Activated CD8-positive, alpha-beta memory T cell treated with anti-CD3 and anti-CD28 coated beads, Interleukin-2, amount 50 U/mL, for 1 hour (primary cell): Measurements from ENCODE around the gene FRMD4A.

Experiments
- DNase-seq: peaks from one replicate; pipeline ENCODE4 v3.0.0-alpha.2; 2020; ENCODE audit errors: extremely low read depth

Gene FRMD4A

GRCh38 chr10:13674645-13675588 lies 655.8 kb downstream of the FRMD4A start:
- DNase-seq: no peak

DNA sequence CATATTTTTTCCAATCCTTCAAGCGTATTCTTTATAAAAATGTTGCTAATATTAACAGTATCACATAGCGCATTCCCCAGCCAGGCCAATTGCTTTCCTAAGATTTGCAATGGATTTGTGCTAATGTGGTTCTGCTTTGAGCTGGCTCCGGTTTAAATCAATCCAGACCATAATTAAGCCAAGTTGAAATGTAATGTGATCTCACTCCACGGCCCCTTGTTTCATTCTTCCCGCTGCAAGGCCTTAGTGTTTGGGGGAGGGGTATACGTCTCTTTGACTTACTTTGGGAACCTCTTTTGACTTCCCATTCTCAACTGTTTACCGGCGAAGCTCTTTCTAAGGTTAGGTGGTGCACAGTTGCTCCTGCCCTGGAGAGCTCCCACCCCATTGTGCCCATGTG lies 657.6 kb downstream of the FRMD4A start:
- DNase-seq: no peak

- no peak for DNase-seq
Measured at GRCh38 chr10:13672548-13672947, 658.2 kb downstream of the FRMD4A start.

GRCh38 chr10:13671904-13672303 lies 658.8 kb downstream of the FRMD4A start:
- DNase-seq: no peak

- DNase-seq: no peak
Measured at GRCh38 chr10:13670311-13670710, 660.4 kb downstream of the FRMD4A start.

GRCh38 chr10:13669901-13670300 lies 660.8 kb downstream of the FRMD4A start:
- no peak for DNase-seq

- DNase-seq: no peak
Measured at GRCh38 chr10:13669182-13669855, 661.4 kb downstream of the FRMD4A start.

DNA sequence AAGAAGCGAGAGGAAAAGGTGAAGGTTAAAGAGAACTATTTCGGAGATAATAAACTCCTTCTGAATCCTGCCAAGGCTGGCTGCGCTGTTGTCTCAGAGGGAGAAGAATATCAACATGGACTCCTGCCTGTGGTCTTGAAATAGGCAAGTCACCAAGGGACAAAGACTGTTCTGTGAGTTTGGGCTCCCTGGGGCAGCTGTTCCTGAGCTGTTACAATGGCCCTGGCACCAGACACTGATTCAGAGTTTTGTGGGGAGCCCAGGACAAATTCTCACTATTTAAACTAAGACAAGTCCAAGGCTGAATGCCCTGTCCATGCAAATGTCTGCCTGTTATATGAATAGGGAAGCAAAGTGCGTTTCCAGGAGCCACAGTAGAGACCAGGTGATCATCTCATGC lies 662.6 kb downstream of the FRMD4A start:
- no peak for DNase-seq

DNA sequence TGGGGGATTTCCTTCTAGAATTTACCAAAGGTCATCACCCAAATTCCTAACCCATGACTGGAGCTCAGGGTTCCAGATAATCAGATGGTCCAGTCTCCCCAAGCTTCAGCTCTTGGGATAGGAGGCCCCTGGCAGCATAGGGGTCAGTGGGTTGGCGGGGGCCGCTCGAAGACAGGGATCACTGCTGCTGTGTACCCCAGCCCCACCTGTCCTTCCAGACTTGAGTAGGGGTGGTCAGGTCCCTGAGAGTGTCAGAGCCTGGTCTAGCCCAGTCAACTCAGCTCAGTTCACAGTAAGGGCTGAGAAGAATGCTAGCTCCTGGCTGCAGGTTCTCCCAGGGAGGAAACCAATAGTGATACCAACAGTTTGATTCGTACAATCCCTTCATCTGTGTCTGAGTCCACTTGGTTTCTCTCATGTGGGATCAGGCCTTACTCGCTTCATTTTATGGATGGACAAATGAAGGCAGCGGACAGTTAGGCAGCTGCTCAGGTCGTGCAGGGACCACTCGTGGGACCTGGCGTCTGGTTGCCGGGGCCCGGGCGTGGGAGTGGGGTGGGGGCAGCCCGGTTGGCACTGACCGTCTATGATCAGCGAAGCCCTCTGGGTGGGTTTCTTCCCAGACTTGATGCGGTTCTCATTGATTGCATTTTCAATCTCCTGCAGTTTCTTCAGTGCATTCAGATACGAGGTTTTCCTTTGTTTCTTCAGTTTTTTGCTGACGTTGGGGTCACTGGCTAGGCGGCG lies 665.0 kb downstream of the FRMD4A start:
- DNase-seq: no peak

GRCh38 chr10:13661256-13661655 lies 669.5 kb downstream of the FRMD4A start:
- no peak for DNase-seq

DNA sequence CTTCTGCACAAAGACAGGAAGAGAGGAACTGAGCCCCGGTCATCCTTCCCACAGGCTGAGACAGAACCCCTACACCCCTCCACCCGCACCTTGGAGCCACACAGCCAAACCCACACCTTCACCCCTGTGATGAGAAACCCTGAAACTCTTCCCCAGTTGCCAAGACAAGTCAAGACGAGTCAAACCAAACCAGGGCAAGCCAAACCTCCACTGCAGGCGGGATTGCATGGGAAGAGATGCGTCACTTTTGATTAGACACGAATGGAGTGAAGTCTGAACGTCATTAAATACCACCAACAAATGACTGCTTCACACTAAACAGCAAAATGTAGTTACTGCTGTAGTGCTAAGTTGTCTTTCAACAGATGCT lies 670.2 kb downstream of the FRMD4A start:
- DNase-seq: no peak

- peak; percentile 33 for DNase-seq
Measured at GRCh38 chr10:13659887-13660550, 670.7 kb downstream of the FRMD4A start.

DNA sequence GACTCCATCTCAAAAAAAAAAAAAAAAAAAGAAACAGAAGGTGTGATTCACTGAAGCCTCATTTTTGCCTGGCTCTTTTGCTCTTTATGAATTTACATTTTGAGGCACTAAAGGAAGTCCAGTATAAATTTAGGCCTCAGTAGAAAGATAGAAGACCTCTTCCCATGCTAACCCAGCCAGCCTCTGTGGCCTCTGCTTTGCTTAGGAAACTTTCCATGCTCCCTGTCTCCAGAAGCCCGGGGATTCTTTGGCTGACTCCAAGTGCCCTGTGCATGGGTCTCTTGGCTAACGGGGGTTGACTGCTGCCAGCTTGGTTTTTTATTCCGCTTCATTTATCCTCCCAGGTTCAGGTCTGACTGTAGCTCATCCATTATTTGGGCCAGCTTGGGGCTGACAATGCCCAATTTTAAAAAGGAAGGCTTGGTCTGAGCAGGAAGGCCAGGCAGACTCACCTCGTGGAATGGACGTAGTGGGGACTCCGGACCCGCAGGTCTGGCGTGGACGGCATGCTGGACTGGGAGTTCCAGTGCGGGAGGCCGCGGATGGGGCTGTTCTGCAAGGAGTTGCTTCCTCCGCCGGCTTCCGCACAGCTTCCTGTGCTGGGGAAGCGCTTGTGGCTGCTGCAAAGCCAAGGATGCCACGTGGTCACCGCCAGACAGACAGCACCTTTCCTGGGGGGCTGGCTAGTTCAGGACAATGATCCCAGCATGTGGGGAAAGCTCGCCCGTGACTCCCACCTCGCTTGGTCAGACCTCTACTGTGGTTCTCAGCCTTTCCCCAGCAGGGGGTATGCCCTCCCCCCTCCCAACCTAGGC lies 671.6 kb downstream of the FRMD4A start:
- DNase-seq: no peak

GRCh38 chr10:13658264-13658663 lies 672.5 kb downstream of the FRMD4A start:
- no peak for DNase-seq

DNA sequence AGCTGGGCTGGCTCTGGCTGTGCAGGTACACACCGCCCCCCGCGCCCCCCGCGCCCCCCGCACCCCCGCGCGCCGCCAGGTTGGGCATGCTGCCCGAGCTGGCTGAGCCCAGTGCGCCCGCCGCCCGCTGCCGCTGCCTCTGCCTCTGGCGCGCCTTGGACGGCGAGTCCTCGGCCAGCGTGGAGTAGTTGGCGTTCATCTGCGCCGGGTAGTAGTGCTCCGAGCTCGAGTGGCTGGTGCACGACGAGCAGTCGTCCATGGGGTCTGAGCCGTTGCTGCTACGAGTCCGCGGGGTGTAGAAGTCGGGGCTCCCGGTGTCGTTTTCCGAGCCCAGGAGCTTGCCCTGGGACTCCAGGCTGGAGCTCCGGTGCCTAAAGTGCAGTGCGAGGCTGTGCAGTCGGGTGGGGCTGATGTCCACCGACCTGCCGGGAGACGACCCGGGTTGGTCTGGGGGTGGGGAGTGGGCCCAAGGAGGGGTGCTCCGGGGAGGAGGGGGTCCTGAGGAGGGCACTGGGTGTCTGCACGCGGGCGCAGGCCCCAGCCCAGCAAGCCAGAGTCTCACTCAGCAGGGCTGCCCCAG lies 673.5 kb downstream of the FRMD4A start:
- DNase-seq: no peak

DNA sequence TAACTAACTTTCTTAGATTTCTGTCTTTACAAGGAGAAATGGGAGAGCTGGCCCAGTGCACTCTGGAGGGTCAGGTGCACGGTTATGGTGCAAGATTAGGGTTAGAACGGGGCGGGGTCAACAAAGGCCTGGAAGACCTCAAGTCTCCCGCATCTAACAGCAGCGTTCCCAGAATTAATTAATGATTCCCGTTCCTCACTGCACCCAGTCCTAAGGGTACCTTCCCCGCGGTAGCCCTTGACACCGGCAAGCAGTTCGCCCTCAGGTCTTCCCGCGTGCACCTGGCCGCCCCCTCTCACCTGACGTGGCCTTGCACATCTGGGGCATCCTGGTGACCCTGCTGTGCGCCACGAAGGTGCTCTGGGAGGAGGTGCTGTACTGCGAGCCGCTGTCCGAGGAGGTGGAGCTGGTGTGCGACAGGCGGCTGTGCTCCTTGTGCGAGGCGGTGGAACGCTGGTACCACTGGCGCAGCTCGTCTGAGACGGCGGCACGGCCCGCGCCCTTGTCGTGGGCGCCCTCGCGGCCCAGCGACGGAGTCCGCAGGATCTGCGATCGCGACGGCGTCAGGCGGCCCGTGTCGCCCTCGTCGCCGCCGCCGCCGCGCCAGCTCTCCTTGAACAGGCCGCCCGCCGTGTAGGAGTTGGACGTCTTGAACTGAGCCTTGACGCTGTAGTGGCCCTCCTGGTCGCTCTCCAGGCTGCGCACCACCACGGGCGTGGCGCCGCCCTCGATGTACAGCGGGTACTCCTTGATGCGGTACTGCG lies 674.2 kb downstream of the FRMD4A start:
- DNase-seq: no peak

GRCh38 chr10:13654846-13655245 lies 675.9 kb downstream of the FRMD4A start:
- no peak for DNase-seq

DNA sequence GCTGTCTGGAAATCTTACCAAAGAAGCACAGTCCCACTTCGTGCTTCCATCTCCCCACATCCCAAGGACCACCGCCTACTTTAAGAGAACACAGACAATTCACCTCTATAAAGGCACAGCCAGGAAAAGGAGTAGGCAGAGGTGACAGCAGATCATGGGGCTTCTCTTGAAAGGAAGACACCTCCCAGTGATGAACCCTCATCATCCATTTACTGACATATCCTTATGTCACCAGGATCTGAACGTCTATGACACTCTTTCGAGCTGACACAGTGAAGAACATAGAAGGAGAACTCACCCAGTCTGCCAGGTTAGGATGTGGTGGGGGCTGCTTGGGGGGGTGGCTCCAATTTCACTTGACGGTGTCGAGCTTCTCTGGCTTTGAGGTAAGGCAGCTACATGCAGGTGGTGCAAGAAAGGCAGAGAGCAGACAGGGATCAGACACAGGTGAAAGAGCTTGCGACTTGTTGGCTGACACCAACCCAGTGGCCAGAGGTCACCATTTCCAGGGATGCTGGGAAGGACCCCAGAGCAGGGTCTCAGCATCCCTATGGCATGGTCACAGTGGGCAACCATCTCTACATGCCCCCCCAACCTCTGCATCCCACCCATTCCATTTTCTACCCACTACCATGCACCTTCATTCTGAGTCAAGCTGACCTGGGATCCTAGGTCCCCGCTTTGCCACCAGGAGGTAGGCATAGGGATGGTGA lies 676.5 kb downstream of the FRMD4A start:
- no peak for DNase-seq

- DNase-seq: no peak
Measured at GRCh38 chr10:13652860-13653259, 677.9 kb downstream of the FRMD4A start.
